Adrenal gland (tissue), 12 donors: ENCODE data around the gene SYT6. TPM values are rescaled to one million over a fixed set of nuclear protein-coding genes. Genes with fewer than 3 reads are reported as not detected.

Experiments
- DNase-seq, 7 donors: peaks; one replicate each; pipeline ENCODE4 v3.0.0-alpha.2; 2019 to 2020
- H3K27ac ChIP-seq, 5 donors: fragments of 200-600 bp; sonication (generic) in 4 of 5; 1 replicate in 3 of 5; 2 replicates in 2 of 5; pipeline versions ENCODE4 v1.5.1 to v1.8.0; 2016 to 2020; ENCODE audit warnings: mild to moderate bottlenecking in 1 of 5
- H3K27me3 ChIP-seq: fragments of 200-600 bp; 2 replicates; pipeline ENCODE4 v1.8.0; 2021
- H3K36me3 ChIP-seq, 2 donors: fragments of 200-600 bp; replicated peaks in 1 of 2; 1 replicate in 1 of 2; 2 replicates in 1 of 2; pipeline versions ENCODE4 v1.5.1 to v1.8.0; 2018 to 2022
- H3K4me1 ChIP-seq, 2 donors: fragments of 200-600 bp; replicated peaks in 1 of 2; 1 replicate in 1 of 2; 2 replicates in 1 of 2; pipeline versions ENCODE4 v1.5.1 to v1.8.0; 2018 to 2021
- H3K4me3 ChIP-seq, 4 donors: fragments of 200-600 bp; sonication (generic) in 3 of 4; one replicate each; pipeline ENCODE4 v1.5.1; 2016 to 2018
- H3K9me3 ChIP-seq, 3 donors: fragments of 200-600 bp; sonication (generic) in 1 of 3; replicated peaks in 1 of 3; 1 replicate in 2 of 3; 2 replicates in 1 of 3; pipeline versions ENCODE4 v1.5.1 to v1.8.0; 2016 to 2021
- POLR2A ChIP-seq, 2 donors: fragments of 450-650 bp; IDR thresholded peaks; one replicate each; pipeline ENCODE4 v1.6.1; 2017; ENCODE audit warnings: antibody characterized with exemption in 2 of 2, mild to moderate bottlenecking in 2 of 2, moderate library complexity in 1 of 2
- WGBS, 4 donors: extraction: QIAGEN DNeasy Blood & Tissue Kit in 2 of 4; methylation state at CpG; one replicate each; pipeline versions ENCODE4 v1.1.5 to v1.1.7; 2013 to 2017; 5-methylcytosine and 5-hydroxymethylcytosine counted together
- intact Hi-C, 2 donors: fragments of 100-400 bp; cut with DNase I; formaldehyde crosslinking; loops; one replicate each; pipeline versions ENCODE4 v1.14.1 to v1.15.0; 2022 to 2023
- polyA plus RNA-seq, 3 donors: library from polyadenylated mRNA; stranded (reverse); fragments of 200-250 nt in 2 of 3; fragments of 350-450 nt in 1 of 3; fragmentation: Illumina TruSeq in 1 of 3; extraction: RNeasy Lipid Tissue Mini Kit (QIAGEN cat#74804) in 1 of 3; gene quantifications; one replicate each; pipeline ENCODE4 v1.2.3, GENCODE V29; 2013 to 2014
- total RNA-seq, 9 donors: library from RNA; depleted of rRNA in 4 of 9; stranded (reverse); fragments of >200 nt in 4 of 9; fragments of 120-200 nt in 1 of 9; fragmentation: NEBNext Ultra II Directional in 1 of 9; extraction: Animal tissue kit (Norgen Biotek cat#: 25700) in 1 of 9; gene quantifications; one replicate each; pipeline versions ENCODE4 v1.1.0 to v1.2.4, GENCODE V29; 2013 to 2023
- TF ChIP-seq, protein P1 (sequence below), 6 experiments: fragments of 450-650 bp in 4 of 6; fragments of 200-600 bp in 2 of 6; sonication (generic) in 1 of 6; IDR thresholded peaks; 1 replicate in 5 of 6; 2 replicates in 1 of 6; pipeline versions ENCODE4 v1.5.1 to v1.8.0; 2016 to 2021; ENCODE audit warnings: antibody characterized with exemption in 6 of 6, mild to moderate bottlenecking in 2 of 6, moderate library complexity in 1 of 6
- donor health status: healthy with polysubstance abuse.
- donor health status: Bipolar disorder and iron deficiency.
- donor health status: DM: yes; HTN: yes; CAD: no.
- donor health status: DM: no; HTN: no; CAD: no.
- donor health status: DM: no; HTN: no; CAD: no.
- donor health status: DM: yes; HTN: yes; CAD: no.

SYT6 gene
- total and polyA plus RNA-seq, 12 donors, result 0.06 to 1.1 (median 0.42) TPM; not detected in 3

DNA sequence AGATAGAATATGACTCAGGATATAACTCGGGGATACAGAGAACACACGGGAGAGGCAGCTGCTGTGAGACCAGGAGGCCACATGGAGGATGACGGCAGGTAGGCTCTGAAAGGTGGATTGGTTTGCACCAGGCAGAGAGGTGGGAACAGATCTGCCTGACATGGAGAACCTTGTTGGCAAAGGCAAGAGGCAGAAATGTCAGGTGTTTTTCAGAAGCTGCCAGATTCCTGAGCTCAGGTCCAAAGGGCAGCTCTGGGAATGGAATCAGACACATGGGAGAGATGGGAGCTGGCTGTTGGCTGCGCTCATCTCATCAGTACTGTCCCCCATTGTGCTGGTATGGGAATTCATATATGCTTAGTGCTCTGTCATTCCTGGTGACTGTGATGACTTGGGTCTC is 19.2 kb downstream of the SYT6 start:
- TF ChIP-seq, protein P1, sequence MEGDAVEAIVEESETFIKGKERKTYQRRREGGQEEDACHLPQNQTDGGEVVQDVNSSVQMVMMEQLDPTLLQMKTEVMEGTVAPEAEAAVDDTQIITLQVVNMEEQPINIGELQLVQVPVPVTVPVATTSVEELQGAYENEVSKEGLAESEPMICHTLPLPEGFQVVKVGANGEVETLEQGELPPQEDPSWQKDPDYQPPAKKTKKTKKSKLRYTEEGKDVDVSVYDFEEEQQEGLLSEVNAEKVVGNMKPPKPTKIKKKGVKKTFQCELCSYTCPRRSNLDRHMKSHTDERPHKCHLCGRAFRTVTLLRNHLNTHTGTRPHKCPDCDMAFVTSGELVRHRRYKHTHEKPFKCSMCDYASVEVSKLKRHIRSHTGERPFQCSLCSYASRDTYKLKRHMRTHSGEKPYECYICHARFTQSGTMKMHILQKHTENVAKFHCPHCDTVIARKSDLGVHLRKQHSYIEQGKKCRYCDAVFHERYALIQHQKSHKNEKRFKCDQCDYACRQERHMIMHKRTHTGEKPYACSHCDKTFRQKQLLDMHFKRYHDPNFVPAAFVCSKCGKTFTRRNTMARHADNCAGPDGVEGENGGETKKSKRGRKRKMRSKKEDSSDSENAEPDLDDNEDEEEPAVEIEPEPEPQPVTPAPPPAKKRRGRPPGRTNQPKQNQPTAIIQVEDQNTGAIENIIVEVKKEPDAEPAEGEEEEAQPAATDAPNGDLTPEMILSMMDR (IDR thresholded peaks at IDR 0.05), result no peak
- no peak for TF ChIP-seq POLR2A (IDR thresholded peaks at IDR 0.05)
- Histone ChIP-seq H3K36me3 (no peaks in the 10 kb centered on the region), H3K9me3 (no peaks in the 10 kb centered on the region), H3K4me1 (no peaks in the 10 kb centered on the region), H3K4me3 (no peak overlapping the region), H3K27me3 (no peaks in the 10 kb centered on the region), H3K27ac (no peak overlapping the region)
- intact Hi-C loops, result no loop called here
- 75 to 93% (median 83%) methylated on average over 3 to 4 of the region's 4 CpGs for WGBS, 4 donors
- DNase-seq, result no peak

DNA sequence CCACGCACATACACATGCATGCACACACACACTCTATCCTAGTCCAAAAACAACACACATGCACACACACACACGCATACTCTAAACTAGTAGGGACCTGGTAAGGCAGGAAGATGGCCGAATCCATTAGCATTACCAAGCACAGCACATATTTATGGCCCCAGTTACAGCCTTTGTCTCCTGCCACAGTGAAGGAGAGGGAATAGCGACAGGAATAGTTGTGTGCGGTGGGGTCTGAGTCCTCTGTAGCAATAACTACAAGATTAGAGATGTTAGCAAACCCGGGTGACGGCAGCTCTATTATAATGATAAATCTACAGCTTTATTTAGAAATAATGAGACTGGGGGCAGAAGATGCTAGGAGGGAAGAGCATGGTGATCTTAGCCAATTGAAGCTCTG is 20.5 kb downstream of the SYT6 start:
- no peaks in the 10 kb centered on the region for H3K9me3 ChIP-seq
- WGBS, 4 donors, result 86 to 96% (median 92%) methylated on average over 7 of the region's 7 CpGs
- H3K4me1 ChIP-seq, result no peaks in the 10 kb centered on the region
- no peak overlapping the region for H3K27ac ChIP-seq
- no peak for DNase-seq
- no peaks in the 10 kb centered on the region for H3K36me3 ChIP-seq
- no peak overlapping the region for H3K4me3 ChIP-seq
- TF ChIP-seq, protein P1 (IDR thresholded peaks at IDR 0.05), result no peak
- intact Hi-C loops, result no loop called here
- H3K27me3 ChIP-seq, result no peaks in the 10 kb centered on the region

GRCh38 chr1:114131526-114132220 is 22.0 kb downstream of the SYT6 start:
- intact Hi-C loops, result no loop called here
- Histone ChIP-seq H3K4me1 (no peaks in the 10 kb centered on the region), H3K4me3 (no peak overlapping the region), H3K36me3 (no peaks in the 10 kb centered on the region), H3K27ac (no peak overlapping the region), H3K9me3 (no peaks in the 10 kb centered on the region), H3K27me3 (no peaks in the 10 kb centered on the region)
- no peak for TF ChIP-seq POLR2A (IDR thresholded peaks at IDR 0.05)
- TF ChIP-seq, protein P1 (IDR thresholded peaks at IDR 0.05), result no peak
- DNase-seq, result no peak
- WGBS, 4 donors, result 83 to 88% (median 87%) methylated on average over 4 of the region's 4 CpGs

DNA sequence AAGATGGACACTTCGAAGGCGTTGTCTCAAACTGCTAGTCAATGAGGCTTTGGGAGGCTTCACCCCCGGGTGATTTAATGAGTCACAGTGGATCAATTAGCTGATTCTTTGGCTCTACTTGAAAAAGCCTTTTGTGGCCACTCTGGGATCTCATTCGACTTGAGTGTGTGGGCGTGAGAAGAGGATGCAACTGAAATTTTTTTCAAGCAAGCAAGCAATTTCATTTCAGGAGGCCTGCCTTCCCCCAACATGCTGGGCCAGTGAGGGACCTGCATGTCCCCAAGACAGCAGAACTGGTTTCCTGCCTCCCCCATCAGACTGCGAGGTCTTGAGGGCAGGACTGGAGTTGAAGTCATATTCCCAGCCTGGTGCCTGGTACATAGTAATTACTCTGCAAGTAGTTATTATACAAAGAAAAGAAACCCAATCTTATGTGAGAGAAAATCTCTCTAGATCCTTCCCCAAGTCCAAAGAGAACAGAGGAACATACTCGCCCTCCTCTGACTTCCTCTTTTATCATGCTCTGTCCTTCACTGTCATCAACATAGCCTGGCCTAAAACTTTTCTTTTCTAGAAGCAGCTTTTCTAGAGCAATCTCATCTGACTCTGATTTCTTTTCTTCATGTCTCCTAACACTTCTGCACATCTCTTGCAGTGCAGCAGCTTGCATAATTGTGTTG is 22.7 kb downstream of the SYT6 start:
- 69 to 72% (median 70%) methylated on average over 7 of the region's 7 CpGs for WGBS, 4 donors
- intact Hi-C loops, result no loop called here
- no peak for DNase-seq

More for the DNA sequence above, 22.7 kb downstream of the SYT6 start:
- H3K4me1 ChIP-seq, result no peaks in the 10 kb centered on the region
- no peaks in the 10 kb centered on the region for H3K27me3 ChIP-seq
- no peak overlapping the region for H3K4me3 ChIP-seq
- H3K36me3 ChIP-seq, result no peaks in the 10 kb centered on the region
- TF ChIP-seq, protein P1 (IDR thresholded peaks at IDR 0.05), result no peak
- no peak for TF ChIP-seq POLR2A (IDR thresholded peaks at IDR 0.05)
- no peaks in the 10 kb centered on the region for H3K9me3 ChIP-seq
- no peak overlapping the region for H3K27ac ChIP-seq
